ENCODE data around the gene RARS1. TPM values are rescaled to one million over a fixed set of nuclear protein-coding genes. Genes with fewer than 3 reads are reported as not detected.

RARS1 gene
- total RNA-seq, 4 donors from 2014 or later, result 52.2 to 92.2 (median 68.3) TPM

GRCh38 chr5:168481330-168481788, 4.9 kb upstream of the RARS1 start:
- TF ChIP-seq, protein P1, sequence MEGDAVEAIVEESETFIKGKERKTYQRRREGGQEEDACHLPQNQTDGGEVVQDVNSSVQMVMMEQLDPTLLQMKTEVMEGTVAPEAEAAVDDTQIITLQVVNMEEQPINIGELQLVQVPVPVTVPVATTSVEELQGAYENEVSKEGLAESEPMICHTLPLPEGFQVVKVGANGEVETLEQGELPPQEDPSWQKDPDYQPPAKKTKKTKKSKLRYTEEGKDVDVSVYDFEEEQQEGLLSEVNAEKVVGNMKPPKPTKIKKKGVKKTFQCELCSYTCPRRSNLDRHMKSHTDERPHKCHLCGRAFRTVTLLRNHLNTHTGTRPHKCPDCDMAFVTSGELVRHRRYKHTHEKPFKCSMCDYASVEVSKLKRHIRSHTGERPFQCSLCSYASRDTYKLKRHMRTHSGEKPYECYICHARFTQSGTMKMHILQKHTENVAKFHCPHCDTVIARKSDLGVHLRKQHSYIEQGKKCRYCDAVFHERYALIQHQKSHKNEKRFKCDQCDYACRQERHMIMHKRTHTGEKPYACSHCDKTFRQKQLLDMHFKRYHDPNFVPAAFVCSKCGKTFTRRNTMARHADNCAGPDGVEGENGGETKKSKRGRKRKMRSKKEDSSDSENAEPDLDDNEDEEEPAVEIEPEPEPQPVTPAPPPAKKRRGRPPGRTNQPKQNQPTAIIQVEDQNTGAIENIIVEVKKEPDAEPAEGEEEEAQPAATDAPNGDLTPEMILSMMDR (IDR thresholded peaks at IDR 0.05), result no peak
- TF ChIP-seq POLR2A (IDR thresholded peaks at IDR 0.05), result no peak
- intact Hi-C loops (cut with DNase I; ENCODE audit: low total_unique reads), result no loop called here
- DNase-seq (ENCODE audit: low spot score in 2 of 2), result no peak
- 41 to 49% methylated on average over 4 of the region's 4 CpGs for WGBS, 2 donors
- no peak overlapping the region for H3K4me3 ChIP-seq (ENCODE audit: low read depth, poor library complexity, severe bottlenecking)

GRCh38 chr5:168482361-168482760, 3.9 kb upstream of the RARS1 start:
- no peak for TF ChIP-seq POLR2A (IDR thresholded peaks at IDR 0.05)
- TF ChIP-seq, protein P1 (IDR thresholded peaks at IDR 0.05), result no peak
- WGBS, 2 donors, result 78 to 80% methylated on average over 5 of the region's 5 CpGs
- no peak for DNase-seq (ENCODE audit: low spot score in 2 of 2)
- intact Hi-C loops (cut with DNase I; ENCODE audit: low total_unique reads), result no loop called here
- no peak overlapping the region for H3K4me3 ChIP-seq (ENCODE audit: low read depth, poor library complexity, severe bottlenecking)

- no peak for DNase-seq (ENCODE audit: low spot score in 2 of 2)
- intact Hi-C loops (cut with DNase I; ENCODE audit: low total_unique reads), result no loop called here
- TF ChIP-seq POLR2A (IDR thresholded peaks at IDR 0.05), result no peak
- TF ChIP-seq, protein P1 (IDR thresholded peaks at IDR 0.05), result no peak
- H3K4me3 ChIP-seq (ENCODE audit: low read depth, poor library complexity, severe bottlenecking), result no peak overlapping the region
- 92 to 94% methylated on average over 3 of the region's 3 CpGs for WGBS, 2 donors
Observed at GRCh38 chr5:168489059-168489458, 2.8 kb downstream of the RARS1 start.

DNA sequence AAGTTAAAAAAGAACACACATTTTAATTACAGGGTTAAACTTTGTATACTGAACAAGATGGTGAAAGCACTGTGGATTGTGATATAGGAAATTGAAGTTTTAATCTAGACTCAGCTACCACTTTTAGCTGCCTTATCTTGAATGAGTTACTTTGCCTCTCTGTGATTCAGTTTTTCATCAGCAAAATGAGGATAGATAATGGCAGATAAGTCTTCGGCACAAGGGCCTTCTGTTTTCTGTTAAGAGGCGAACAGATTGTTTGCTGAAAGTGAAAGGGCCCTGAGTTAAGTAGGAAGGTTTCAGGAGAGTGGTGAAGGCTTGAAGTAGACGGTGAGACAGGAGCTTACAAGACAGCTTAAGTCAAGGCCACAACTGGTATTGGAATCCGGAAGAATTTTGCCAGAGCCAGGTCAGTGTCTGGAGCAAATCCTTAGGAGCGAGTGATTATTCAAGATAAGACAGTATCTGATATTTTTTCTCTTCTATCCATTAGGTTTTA, 7.8 kb downstream of the RARS1 start:
- intact Hi-C loops (cut with DNase I; ENCODE audit: low total_unique reads), result no loop called here
- DNase-seq (ENCODE audit: low spot score in 2 of 2), result no peak
- TF ChIP-seq, protein P1 (IDR thresholded peaks at IDR 0.05), result no peak
- TF ChIP-seq POLR2A (IDR thresholded peaks at IDR 0.05), result no peak
- WGBS, 2 donors, result 92 to 93% methylated on average over 5 of the region's 5 CpGs
- H3K4me3 ChIP-seq (ENCODE audit: low read depth, poor library complexity, severe bottlenecking), result no peak overlapping the region

DNA sequence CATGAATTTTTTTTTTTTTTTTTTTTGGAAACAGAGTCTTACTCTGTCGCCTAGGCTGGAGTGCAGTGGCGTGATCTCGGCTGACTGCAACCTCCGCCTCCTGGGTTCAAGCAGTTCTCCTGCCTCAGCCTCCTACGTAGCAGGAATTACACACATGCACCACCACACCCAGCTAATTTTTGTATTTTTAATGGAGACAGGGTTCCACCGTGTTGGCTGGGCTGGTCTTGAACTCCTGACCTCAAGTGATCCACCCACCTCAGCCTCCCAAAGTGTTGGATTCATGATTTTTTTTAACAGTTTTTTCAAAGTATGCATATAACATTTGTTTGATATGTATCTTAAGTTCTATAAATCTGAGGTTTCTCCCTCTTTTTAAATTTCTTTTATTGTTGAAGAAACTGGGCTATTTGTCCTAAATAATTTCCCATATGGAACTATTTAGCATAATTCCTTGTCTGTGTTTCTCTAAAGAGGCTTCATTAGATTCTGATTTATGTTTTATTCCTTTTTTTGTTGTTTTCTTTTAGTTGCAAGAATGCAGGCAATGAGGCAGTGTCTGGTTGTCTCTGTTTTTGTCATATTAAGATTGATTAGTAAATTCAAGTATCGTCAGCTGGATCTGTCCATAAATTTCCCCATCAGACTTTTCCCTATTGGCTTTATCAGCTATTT, 16.4 kb downstream of the RARS1 start:
- WGBS, 2 donors, result 79 to 83% methylated on average over 7 of the region's 7 CpGs
- intact Hi-C loops (cut with DNase I; ENCODE audit: low total_unique reads), result no loop called here
- TF ChIP-seq, protein P1 (IDR thresholded peaks at IDR 0.05), result no peak
- no peak for TF ChIP-seq POLR2A (IDR thresholded peaks at IDR 0.05)

More for the DNA sequence above, 16.4 kb downstream of the RARS1 start:
- no peak for DNase-seq (ENCODE audit: low spot score in 2 of 2)
- no peak overlapping the region for H3K4me3 ChIP-seq (ENCODE audit: low read depth, poor library complexity, severe bottlenecking)
